ENCODE data around the gene FAM81B.
"Not testable (repeated sequence)": the region's sequence is repeated elsewhere in the genome, so short reads cannot be mapped to it uniquely, and the experiment has no call there.

FAM81B gene

DNA sequence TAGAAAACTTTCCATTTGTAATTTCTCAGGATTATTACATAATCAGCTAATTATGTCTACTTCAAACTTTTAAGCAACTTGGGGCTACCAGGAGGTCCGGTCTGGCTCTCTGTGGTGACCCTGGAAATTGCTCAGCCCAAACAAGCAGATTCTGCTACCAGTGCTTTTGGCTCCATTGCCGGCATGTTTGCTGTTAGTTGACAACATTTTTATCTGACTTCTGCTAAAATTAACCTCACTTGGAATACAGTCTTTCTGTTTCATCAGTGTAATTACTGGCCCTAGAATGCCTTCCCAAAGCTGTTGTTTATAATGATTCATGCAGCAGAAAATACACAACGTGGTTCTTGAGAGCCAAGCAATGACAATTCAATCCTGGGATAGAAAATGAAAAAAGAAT is 38.5 kb upstream of the FAM81B start:
- no peak overlapping the region for H3K27ac ChIP-seq (ENCODE audit: extremely low read depth, low read depth, low read length)
- TF ChIP-seq, protein P1, sequence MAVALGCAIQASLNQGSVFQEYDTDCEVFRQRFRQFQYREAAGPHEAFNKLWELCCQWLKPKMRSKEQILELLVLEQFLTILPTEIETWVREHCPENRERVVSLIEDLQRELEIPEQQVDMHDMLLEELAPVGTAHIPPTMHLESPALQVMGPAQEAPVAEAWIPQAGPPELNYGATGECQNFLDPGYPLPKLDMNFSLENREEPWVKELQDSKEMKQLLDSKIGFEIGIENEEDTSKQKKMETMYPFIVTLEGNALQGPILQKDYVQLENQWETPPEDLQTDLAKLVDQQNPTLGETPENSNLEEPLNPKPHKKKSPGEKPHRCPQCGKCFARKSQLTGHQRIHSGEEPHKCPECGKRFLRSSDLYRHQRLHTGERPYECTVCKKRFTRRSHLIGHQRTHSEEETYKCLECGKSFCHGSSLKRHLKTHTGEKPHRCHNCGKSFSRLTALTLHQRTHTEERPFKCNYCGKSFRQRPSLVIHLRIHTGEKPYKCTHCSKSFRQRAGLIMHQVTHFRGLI (tag by site-specific recombination; IDR thresholded peaks at IDR 0.05): no peak
- no peak overlapping the region for H3K4me3 ChIP-seq (ENCODE audit: low read depth, low read length)
- no peaks in the 10 kb centered on the region for H3K4me1 ChIP-seq (ENCODE audit: control insufficient read depth, insufficient read depth, low read length)
- POLR2A ChIA-PET: interaction anchor here (0.7 kb wide), 1 partner anchor 30 kb away, joined by 10 read pairs; no protein-coding TSS in a partner anchor
- no peaks in the 10 kb centered on the region for H3K9me3 ChIP-seq (ENCODE audit: control insufficient read depth, insufficient read depth, low read depth, low read length)
- H3K36me3 ChIP-seq (ENCODE audit: control insufficient read depth in 2 of 2, insufficient read depth in 1 of 2, low read length in 2 of 2): no peaks in the 10 kb centered on the region
- CTCF ChIA-PET: no interaction called here

DNA sequence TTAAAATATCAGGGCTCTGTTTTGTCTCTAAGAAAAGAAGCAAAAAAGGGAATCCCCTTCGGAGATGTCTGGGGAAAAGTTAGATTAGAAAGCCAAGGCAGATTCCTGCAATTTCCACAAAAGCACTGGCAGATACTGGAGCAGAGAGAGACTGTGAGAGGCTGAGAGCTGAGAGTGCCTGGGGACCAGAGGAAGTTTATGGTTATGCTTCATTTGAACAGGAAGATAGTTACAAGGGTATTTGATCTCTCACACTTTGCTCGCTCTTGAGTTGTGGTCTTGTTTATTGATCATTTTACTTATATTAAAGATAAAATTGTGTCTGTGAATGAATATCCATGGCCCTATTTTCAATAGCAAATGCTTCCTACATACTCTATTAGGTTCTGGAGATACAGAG is 32.8 kb upstream of the FAM81B start:
- H3K4me1 ChIP-seq (ENCODE audit: control insufficient read depth, insufficient read depth, low read length): no peaks in the 10 kb centered on the region
- TF ChIP-seq ZNF571 (tag by site-specific recombination; IDR thresholded peaks at IDR 0.05) (no peak), ZNF558 (tag by site-specific recombination; IDR thresholded peaks at IDR 0.05) (no peak), ZNF16 (tag by site-specific recombination; IDR thresholded peaks at IDR 0.05; ENCODE audit: low read depth) (no peak), ZNF19 (tag by site-specific recombination; IDR thresholded peaks at IDR 0.05; ENCODE audit: low read depth) (no peak), PRDM1 (tag by site-specific recombination; IDR thresholded peaks at IDR 0.05) (no peak), ZNF514 (tag by site-specific recombination; IDR thresholded peaks at IDR 0.05) (no peak), YY1 (tag by site-specific recombination; IDR thresholded peaks at IDR 0.05) (no peak)
- no peak overlapping the region for H3K4me3 ChIP-seq (ENCODE audit: low read depth, low read length)
- H3K36me3 ChIP-seq (ENCODE audit: control insufficient read depth in 2 of 2, insufficient read depth in 1 of 2, low read length in 2 of 2): no peaks in the 10 kb centered on the region
- ChIA-PET CTCF (no interaction called here), POLR2A (no interaction called here)
- H3K9me3 ChIP-seq (ENCODE audit: control insufficient read depth, insufficient read depth, low read depth, low read length): no peaks in the 10 kb centered on the region
- H3K27ac ChIP-seq (ENCODE audit: extremely low read depth, low read depth, low read length): no peak overlapping the region

DNA sequence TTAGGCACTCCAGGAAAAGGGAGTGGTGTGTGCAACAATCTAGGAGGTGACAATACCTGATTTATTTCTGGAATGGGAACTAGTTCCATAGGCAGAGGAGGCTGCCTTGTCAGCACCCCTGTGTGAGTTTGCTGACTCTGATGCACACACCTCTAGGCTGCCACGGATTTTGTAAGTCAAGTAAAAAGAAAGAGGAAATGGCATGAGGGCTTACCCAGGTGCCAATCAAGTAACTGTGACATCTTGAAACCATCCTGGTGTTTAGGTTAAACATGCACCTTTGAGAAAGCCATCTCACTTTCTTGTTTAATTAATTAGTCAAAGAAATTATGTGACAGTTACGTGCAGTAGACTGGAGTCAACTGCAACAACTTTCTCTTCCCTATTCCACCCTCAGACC is 32.3 kb upstream of the FAM81B start:
- Histone ChIP-seq H3K4me1 (ENCODE audit: control insufficient read depth, insufficient read depth, low read length) (no peaks in the 10 kb centered on the region), H3K4me3 (ENCODE audit: low read depth, low read length) (no peak overlapping the region), H3K36me3 (ENCODE audit: control insufficient read depth in 2 of 2, insufficient read depth in 1 of 2, low read length in 2 of 2) (no peaks in the 10 kb centered on the region), H3K27ac (ENCODE audit: extremely low read depth, low read depth, low read length) (no peak overlapping the region), H3K9me3 (ENCODE audit: control insufficient read depth, insufficient read depth, low read depth, low read length) (no peaks in the 10 kb centered on the region)
- TF ChIP-seq, protein P2, sequence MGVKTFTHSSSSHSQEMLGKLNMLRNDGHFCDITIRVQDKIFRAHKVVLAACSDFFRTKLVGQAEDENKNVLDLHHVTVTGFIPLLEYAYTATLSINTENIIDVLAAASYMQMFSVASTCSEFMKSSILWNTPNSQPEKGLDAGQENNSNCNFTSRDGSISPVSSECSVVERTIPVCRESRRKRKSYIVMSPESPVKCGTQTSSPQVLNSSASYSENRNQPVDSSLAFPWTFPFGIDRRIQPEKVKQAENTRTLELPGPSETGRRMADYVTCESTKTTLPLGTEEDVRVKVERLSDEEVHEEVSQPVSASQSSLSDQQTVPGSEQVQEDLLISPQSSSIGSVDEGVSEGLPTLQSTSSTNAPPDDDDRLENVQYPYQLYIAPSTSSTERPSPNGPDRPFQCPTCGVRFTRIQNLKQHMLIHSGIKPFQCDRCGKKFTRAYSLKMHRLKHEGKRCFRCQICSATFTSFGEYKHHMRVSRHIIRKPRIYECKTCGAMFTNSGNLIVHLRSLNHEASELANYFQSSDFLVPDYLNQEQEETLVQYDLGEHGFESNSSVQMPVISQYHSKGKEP (tag by site-specific recombination; IDR thresholded peaks at IDR 0.05): no peak
- no peak for TF ChIP-seq ZNF169 (tag by site-specific recombination; IDR thresholded peaks at IDR 0.05)
- TF ChIP-seq, protein P3, sequence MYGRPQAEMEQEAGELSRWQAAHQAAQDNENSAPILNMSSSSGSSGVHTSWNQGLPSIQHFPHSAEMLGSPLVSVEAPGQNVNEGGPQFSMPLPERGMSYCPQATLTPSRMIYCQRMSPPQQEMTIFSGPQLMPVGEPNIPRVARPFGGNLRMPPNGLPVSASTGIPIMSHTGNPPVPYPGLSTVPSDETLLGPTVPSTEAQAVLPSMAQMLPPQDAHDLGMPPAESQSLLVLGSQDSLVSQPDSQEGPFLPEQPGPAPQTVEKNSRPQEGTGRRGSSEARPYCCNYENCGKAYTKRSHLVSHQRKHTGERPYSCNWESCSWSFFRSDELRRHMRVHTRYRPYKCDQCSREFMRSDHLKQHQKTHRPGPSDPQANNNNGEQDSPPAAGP (tag by site-specific recombination; IDR thresholded peaks at IDR 0.05): no peak
- no peak for TF ChIP-seq ZNF514 (tag by site-specific recombination; IDR thresholded peaks at IDR 0.05)
- CTCF ChIA-PET: interaction anchor here (0.5 kb wide), 1 partner anchor 179 kb away, joined by 3 read pairs; no protein-coding TSS in a partner anchor
- POLR2A ChIA-PET: no interaction called here

DNA sequence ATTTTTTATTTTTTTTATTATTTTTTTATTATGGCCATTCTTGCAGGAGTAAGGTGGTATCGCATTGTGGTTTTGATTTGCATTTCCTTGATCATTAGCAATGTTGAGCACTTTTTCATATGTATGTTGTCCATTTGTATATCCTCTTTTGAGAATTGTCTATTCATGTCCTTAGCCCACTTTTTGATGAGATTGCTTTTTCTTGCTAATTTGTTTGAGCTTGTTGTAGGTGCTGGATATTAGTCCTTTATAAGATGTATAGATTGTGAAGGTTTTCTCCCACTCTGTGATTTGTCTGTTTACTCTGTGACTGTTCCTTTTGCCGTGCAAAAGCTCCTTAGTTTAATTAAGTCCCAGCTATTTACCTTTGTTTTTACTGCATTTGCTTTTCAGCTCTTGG is 30.5 kb upstream of the FAM81B start:
- CTCF ChIA-PET; H3K9me3 ChIP-seq (ENCODE audit: control insufficient read depth, insufficient read depth, low read depth, low read length); POLR2A ChIA-PET; H3K27ac ChIP-seq (ENCODE audit: extremely low read depth, low read depth, low read length); H3K4me3 ChIP-seq (ENCODE audit: low read depth, low read length); H3K36me3 ChIP-seq (ENCODE audit: control insufficient read depth in 2 of 2, insufficient read depth in 1 of 2, low read length in 2 of 2); H3K4me1 ChIP-seq (ENCODE audit: control insufficient read depth, insufficient read depth, low read length): not testable (repeated sequence)

All from HEK293 (cell line).